Glomerular endothelial cell (primary cell): ENCODE measurements around the gene NR2F6. TPM values are rescaled to one million over a fixed set of nuclear protein-coding genes. Genes with fewer than 3 reads are reported as not detected.

Experiments
- DNase-seq: peaks from one replicate; pipeline ENCODE4 v3.0.0-alpha.2; 2011; ENCODE audit warnings: low read depth, low spot score; ENCODE audit errors: extremely low read depth
- total RNA-seq: library from RNA; depleted of rRNA; stranded (reverse); fragments of >200 nt; gene quantifications from 2 replicates; pipeline ENCODE4 v1.2.3, GENCODE V29; 2015

Gene NR2F6
- total RNA-seq, 1 donor from 2014 or later: 68.1 TPM

- no peak for DNase-seq
Measured at GRCh38 chr19:17264641-17264979, 18.9 kb upstream of the NR2F6 start, which contains the start of gene USHBP1. TSS of gene USHBP1 (minus strand) at chr19:17264745. CDS start at chr19:17264299, 446 bp downstream.

- DNase-seq: no peak
Measured at GRCh38 chr19:17263712-17264640, 18.3 kb upstream of the NR2F6 start.

- no peak for DNase-seq
Measured at GRCh38 chr19:17262557-17262956, 16.8 kb upstream of the NR2F6 start.

- no peak for DNase-seq
Measured at GRCh38 chr19:17260842-17261325, 15.2 kb upstream of the NR2F6 start.

GRCh38 chr19:17259934-17260333 lies 14.2 kb upstream of the NR2F6 start:
- no peak for DNase-seq

- no peak for DNase-seq
Measured at GRCh38 chr19:17259118-17259780, 13.5 kb upstream of the NR2F6 start.

GRCh38 chr19:17256130-17256529 lies 10.4 kb upstream of the NR2F6 start:
- DNase-seq: no peak

- no peak for DNase-seq
Measured at GRCh38 chr19:17255150-17255621, 9.5 kb upstream of the NR2F6 start.

- no peak for DNase-seq
Measured at GRCh38 chr19:17254636-17255035, 8.9 kb upstream of the NR2F6 start.

- no peak for DNase-seq
Measured at GRCh38 chr19:17249887-17250548, 4.3 kb upstream of the NR2F6 start.

- DNase-seq: no peak
Measured at GRCh38 chr19:17248011-17248776, 2.5 kb upstream of the NR2F6 start.

GRCh38 chr19:17246681-17247425 lies 1.1 kb upstream of the NR2F6 start:
- DNase-seq: no peak

- no peak for DNase-seq
Measured at GRCh38 chr19:17244618-17245534, 843 bp downstream of the NR2F6 start.

- DNase-seq: no peak
Measured at GRCh38 chr19:17243830-17244617, 1.7 kb downstream of the NR2F6 start.

GRCh38 chr19:17243211-17243829 lies 2.4 kb downstream of the NR2F6 start:
- no peak for DNase-seq

GRCh38 chr19:17242431-17243208 lies 3.1 kb downstream of the NR2F6 start:
- DNase-seq: no peak
